ENCODE results near the gene AK4. TPM values are rescaled to one million over a fixed set of nuclear protein-coding genes. Genes with fewer than 3 reads are reported as not detected.

AK4 gene
- total and polyA plus RNA-seq, 2 of the 8 experiments (the other 6 are each of a cell fraction or from before 2014, with no cell fraction given), result 64.5 to 175 TPM

GRCh38 chr1:65168867-65169266, 20.9 kb downstream of the AK4 start:
- H4K5ac ChIP-seq (ENCODE audit: insufficient read length, low read depth, low read length), result no peak overlapping the region
- H3K79me2 ChIP-seq (ENCODE audit: control insufficient read depth in 1 of 2, insufficient read depth in 2 of 2, low read length in 2 of 2), result peaks cover 0 to 95% of the 10 kb centered on the region in 2 experiments; a peak in 3 of 4 replicates
- no peak overlapping the region for H2BK15ac ChIP-seq (ENCODE audit: low read length)
- no peak overlapping the region for H3K27ac ChIP-seq (ENCODE audit: low read depth, low read length)
- H3K79me1 ChIP-seq (ENCODE audit: low read depth, low read length), result no peaks in the 10 kb centered on the region; the same call in 1 of the 2 replicates
- no peak overlapping the region for H3K4me3 ChIP-seq (ENCODE audit: extremely low read depth in 1 of 4, insufficient read depth in 2 of 4, low read depth in 3 of 4, low read length in 4 of 4)
- H2AFZ ChIP-seq (ENCODE audit: low read length), result no peak overlapping the region
- no peak overlapping the region for H3K9ac ChIP-seq (replicated peaks in 1 of 4; ENCODE audit: extremely low read depth in 1 of 4, low read depth in 3 of 4, low read length in 3 of 4)
- no peak overlapping the region for H3K56ac ChIP-seq (replicated peaks; ENCODE audit: insufficient read length, low read depth, low read length)
- H3K9me3 ChIP-seq (ENCODE audit: insufficient read depth in 2 of 2, low read depth in 1 of 2, low read length in 1 of 2), result no peaks in the 10 kb centered on the region
- H3K18ac ChIP-seq (ENCODE audit: extremely low read depth, low read length), result no peak overlapping the region
- H2BK120ac ChIP-seq (replicated peaks; ENCODE audit: low read depth, low read length), result no peak overlapping the region
- H2BK20ac ChIP-seq (ENCODE audit: low read length), result no peak overlapping the region
- H3K23me2 ChIP-seq (ENCODE audit: low read depth, low read length), result no peaks in the 10 kb centered on the region; the same call in 1 of the 2 replicates
- ChIA-PET CTCF (ENCODE audit: partially characterized antibody) (interaction anchor here (0.6 to 1.2 kb wide), 3 partner anchors 16 to 1027 kb away, joined by 3 read pairs; no protein-coding TSS in a partner anchor), POLR2A (ENCODE audit: partially characterized antibody) (interaction anchor here (0.8 to 8.3 kb wide), 5 partner anchors 8 to 19 kb away, joined by 3 to 48 read pairs (median 5); partner anchors contain the start of gene AK4)
- 85% methylated on average over 3 of the region's 4 CpGs; no CpG with 5 or more reads in 1 of the 2 experiments for WGBS, 2 experiments (ENCODE audit: extremely low coverage in 1 of 2, insufficient coverage in 1 of 2, insufficient read length in 1 of 2, insufficient replicate concordance in 2 of 2, low coverage in 1 of 2, low lambda C conversion rate in 2 of 2, missing lambda C conversion rate in 1 of 2)
- no peak for FAIRE-seq
- no peak overlapping the region for H3K14ac ChIP-seq (ENCODE audit: insufficient read length)
- no peak overlapping the region for H4K8ac ChIP-seq (ENCODE audit: extremely low read depth, insufficient read depth, low read length)
- no peaks in the 10 kb centered on the region for H3K27me3 ChIP-seq (replicated peaks in 1 of 4; ENCODE audit: control insufficient read depth in 3 of 4, extremely low read depth in 1 of 4, insufficient read depth in 3 of 4, low read length in 3 of 4)
- DNase-seq (ENCODE audit: low read depth in 1 of 2, low spot score in 2 of 2), result no peak
- H3K36me3 ChIP-seq (ENCODE audit: control insufficient read depth in 2 of 4, insufficient read depth in 4 of 4, low read length in 3 of 4), result no peaks in the 10 kb centered on the region
- no peak overlapping the region for H3K23ac ChIP-seq (ENCODE audit: insufficient read length)
- H2AK5ac ChIP-seq (ENCODE audit: low read depth, low read length), result no peak overlapping the region
- H3K4ac ChIP-seq (replicated peaks; ENCODE audit: insufficient read length, low read depth, low read length), result no peak overlapping the region
- no peak overlapping the region for H2BK5ac ChIP-seq (ENCODE audit: low read depth, low read length)
- H4K91ac ChIP-seq (replicated peaks; ENCODE audit: insufficient read length, low read length), result no peak overlapping the region
- H3K4me2 ChIP-seq (ENCODE audit: insufficient read depth in 1 of 2, low read depth in 2 of 2, low read length in 2 of 2), result no peak overlapping the region
- peaks cover 0 to 10% (median 7%) of the 10 kb centered on the region in 4 experiments; a peak in 6 of 7 replicates for H3K4me1 ChIP-seq (replicated peaks in 1 of 4; ENCODE audit: control insufficient read depth in 3 of 4, insufficient read depth in 4 of 4, low read length in 3 of 4)
- peaks cover 3 to 6% of the 10 kb centered on the region in 2 experiments for H4K20me1 ChIP-seq (replicated peaks in 1 of 2; ENCODE audit: control insufficient read depth in 1 of 2, insufficient read depth in 2 of 2, low read length in 2 of 2)
- no peak overlapping the region for H2BK12ac ChIP-seq (ENCODE audit: low read depth, low read length)
- TF ChIP-seq EP300 (IDR thresholded peaks at IDR 0.05; ENCODE audit: borderline replicate concordance in 1 of 2, low read depth in 2 of 2, low read length in 2 of 2), result no peak
- no peak for TF ChIP-seq JUN (IDR thresholded peaks at IDR 0.05; ENCODE audit: low read depth, low read length)

Data from H1 (cell line).